Glomerular endothelial cell (primary cell): ENCODE data around the gene SPCS2. TPM values are rescaled to one million over a fixed set of nuclear protein-coding genes. Genes with fewer than 3 reads are reported as not detected.
"Not testable (repeated sequence)": the region's sequence is repeated elsewhere in the genome, so short reads cannot be mapped to it uniquely, and the experiment has no call there.

Experiments
- DNase-seq: peaks from one replicate; pipeline ENCODE4 v3.0.0-alpha.2; 2011; ENCODE audit warnings: low read depth, low spot score; ENCODE audit errors: extremely low read depth
- total RNA-seq: library from RNA; depleted of rRNA; stranded (reverse); fragments of >200 nt; gene quantifications from 2 replicates; pipeline ENCODE4 v1.2.3, GENCODE V29; 2015

Gene SPCS2
- total RNA-seq, 1 donor from 2014 or later: 50.9 TPM

- no peak for DNase-seq
Measured at GRCh38 chr11:74948546-74948897, 544 bp upstream of the SPCS2 start.

DNA sequence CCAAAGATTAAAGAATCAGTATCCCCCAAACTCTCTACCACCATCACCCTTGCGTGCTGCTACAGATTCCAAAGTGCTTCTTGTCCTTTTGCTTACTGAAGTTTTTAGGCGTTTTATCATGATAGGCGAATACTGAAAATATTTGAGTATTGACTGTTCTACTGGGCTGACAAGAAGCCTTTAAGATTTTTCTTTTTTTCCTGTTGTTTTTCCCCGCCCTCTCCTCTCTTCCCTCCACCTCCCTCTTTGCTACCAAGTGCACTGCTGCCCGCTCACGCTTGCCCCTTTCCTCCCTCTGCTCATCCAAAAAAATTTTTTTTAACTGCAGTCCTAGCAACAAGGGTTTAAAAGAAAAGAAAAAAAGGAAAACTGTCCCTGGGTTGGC lies 679 bp downstream of the SPCS2 start:
- DNase-seq: no peak

GRCh38 chr11:74950374-74950969 lies 1.4 kb downstream of the SPCS2 start:
- no peak for DNase-seq

- no peak for DNase-seq
Measured at GRCh38 chr11:74951226-74951625, 2.2 kb downstream of the SPCS2 start.

- DNase-seq: no peak
Measured at GRCh38 chr11:74952752-74953151, 3.7 kb downstream of the SPCS2 start.

DNA sequence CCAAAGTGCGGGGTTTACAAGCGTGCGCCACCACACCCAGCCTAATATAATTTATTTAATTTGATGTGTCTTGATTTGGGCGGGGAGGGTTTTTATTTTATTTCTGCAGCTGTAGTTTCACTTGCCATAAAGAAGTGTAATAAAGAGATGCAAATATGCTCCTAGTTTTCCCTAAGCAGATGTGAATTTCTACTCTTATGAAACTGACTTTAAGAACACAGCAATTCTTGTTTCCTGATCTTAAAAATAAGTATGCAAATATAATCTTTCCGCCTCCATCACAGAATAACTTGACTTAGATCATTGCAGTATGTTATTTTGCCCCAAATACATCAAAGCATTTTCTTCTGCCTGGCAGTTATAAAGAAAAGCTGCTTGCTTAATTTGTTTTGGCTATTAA lies 4.4 kb downstream of the SPCS2 start:
- no peak for DNase-seq

GRCh38 chr11:74954199-74954598 lies 5.1 kb downstream of the SPCS2 start:
- DNase-seq: no peak

GRCh38 chr11:74956397-74957015 lies 7.4 kb downstream of the SPCS2 start:
- DNase-seq: no peak

GRCh38 chr11:74957937-74958629 lies 9.0 kb downstream of the SPCS2 start:
- DNase-seq: no peak

DNA sequence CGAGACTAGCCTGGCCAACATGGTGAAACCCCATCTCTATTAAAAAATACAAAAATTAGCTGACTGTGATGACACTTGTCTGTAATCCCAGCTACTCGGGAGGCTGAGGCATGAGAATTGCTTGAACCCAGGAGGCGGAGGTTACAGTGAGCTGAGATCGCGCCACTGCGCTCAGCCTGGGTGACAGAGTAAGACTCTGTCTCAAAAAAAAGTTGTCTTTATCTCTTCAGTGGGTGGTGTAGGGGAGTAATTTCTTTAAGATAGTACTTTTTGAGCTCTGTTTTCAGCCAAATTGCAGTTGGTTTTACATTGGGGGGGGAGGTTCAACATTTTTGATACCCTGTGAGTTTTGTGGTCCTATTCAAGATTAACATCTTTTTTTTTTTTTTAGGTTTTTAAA lies 11.1 kb downstream of the SPCS2 start:
- not testable (repeated sequence) for DNase-seq

DNA sequence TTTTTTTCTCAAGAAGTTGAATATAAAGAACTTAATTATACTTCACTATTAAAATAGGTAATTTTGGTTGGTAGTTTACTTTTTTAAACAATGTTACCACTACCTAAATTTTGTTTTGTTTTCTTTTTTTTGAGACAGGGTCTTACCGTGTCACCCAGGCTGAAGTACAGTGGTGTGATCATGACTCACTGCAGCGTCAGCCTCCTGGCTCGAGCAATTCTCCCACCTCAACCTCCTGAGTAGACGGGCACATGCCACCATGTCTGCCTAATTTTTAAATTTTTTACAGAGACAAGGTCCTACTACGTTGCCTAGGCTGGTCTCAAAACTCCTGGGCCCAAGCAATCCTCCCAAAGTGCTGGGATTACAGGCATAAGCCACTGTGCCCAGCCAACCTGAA lies 17.6 kb downstream of the SPCS2 start:
- no peak for DNase-seq

DNA sequence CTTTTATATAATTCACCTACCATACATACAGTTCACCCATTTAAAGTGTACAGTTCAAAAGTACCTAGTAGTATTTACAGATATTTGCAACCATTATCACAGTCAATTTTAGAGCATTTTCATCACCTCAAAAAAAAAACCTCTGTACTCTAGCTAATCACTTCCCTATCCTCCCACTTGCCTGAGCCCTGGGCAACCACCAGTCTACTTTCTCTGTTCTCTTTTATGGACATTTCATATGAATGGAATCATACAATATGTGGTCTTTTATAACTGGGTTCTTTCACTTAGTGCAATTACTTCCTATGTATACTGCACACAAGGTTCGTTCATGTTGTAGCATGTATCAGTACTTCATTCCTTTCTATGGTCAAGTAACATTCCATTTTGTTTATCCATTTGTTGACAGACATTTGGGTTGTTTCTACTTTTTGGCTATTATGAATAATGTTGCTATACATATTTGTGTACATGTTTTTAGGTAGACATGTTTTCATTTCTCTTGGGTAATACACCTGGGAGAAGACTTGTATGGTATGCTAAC lies 21.9 kb downstream of the SPCS2 start:
- DNase-seq: no peak

GRCh38 chr11:74971424-74971823 lies 22.4 kb downstream of the SPCS2 start:
- no peak for DNase-seq

DNA sequence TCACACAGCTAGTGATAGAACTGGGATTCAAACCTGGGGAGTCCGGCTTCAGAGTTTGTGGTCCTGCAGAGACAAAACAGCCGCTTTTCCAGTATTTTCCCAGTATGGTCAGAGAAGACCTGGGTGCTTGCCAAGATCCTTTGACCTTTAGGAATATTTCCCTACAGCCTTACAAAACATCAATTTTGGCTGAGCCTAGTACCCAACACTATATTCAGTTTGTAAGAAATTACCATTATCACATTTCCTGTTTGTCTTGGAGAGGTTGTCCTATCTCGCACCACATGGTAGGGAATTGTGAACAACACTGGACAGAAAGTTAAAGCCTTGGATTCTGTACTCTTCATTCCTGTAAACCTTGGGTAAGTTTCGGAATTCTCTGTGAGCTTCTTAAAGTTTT lies 29.0 kb downstream of the SPCS2 start:
- no peak for DNase-seq

DNA sequence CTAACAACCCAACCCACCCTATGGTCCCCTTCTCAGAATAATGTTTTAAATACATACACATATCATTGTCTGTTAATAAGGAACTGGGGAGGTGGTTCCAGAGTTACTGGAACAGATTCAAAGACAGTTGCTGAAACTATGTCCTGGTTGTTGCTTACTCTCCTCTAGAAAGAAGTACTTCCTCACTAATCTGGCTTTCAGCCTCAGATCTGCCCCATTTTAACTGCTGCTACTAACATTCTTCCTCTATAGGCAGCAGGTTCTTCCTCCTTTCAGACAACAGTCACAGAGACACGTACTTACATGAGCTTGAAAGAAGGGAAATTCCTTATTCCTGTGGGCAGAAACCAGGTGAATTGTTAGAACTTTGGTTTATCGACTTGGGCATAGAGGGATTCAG lies 31.6 kb downstream of the SPCS2 start:
- no peak for DNase-seq

- no peak for DNase-seq
Measured at GRCh38 chr11:74981888-74982287, 32.8 kb downstream of the SPCS2 start.

- DNase-seq: no peak
Measured at GRCh38 chr11:74984070-74984469, 35.0 kb downstream of the SPCS2 start.

- no peak for DNase-seq
Measured at GRCh38 chr11:74984730-74985129, 35.7 kb downstream of the SPCS2 start.

- no peak for DNase-seq
Measured at GRCh38 chr11:74988541-74989259, 39.6 kb downstream of the SPCS2 start, which contains the start of gene NEU3. NEU3 (plus strand) TSS chr11:74988933; CDS start chr11:74989061, 128 bp downstream.

GRCh38 chr11:74989260-74989638 lies 40.2 kb downstream of the SPCS2 start:
- no peak for DNase-seq

DNA sequence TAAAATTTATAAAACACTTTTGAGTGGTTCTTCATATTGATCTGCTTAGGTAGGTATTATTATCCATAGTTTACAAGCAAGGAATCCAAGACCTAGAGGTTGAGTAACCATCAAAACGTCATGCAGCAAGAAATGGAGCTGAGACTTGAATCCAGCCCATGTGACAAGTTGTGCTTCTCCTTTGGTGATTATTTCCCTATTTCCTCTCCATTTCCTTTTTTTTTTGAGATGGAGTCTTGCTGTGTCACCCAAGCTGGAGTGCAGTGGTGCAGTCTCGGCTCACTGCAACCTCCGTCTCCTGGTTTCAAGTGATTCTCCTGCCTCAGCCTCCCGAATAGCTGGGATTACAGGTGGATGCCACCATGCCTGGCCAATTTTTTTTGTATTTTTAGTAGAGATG lies 41.1 kb downstream of the SPCS2 start:
- not testable (repeated sequence) for DNase-seq
